Breast epithelium (tissue), 4 donors: ENCODE measurements around the gene MYADML2. TPM values are rescaled to one million over a fixed set of nuclear protein-coding genes. Genes with fewer than 3 reads are reported as not detected.
A peak's percentile ranks its signal among the peaks of the same experiment; 100 is the strongest.

ENCODE experiments used
- DNase-seq, 2 donors: peaks; one replicate each; pipeline ENCODE4 v3.0.0-alpha.2; 2019; ENCODE audit warnings: low spot score in 2 of 2
- H3K27ac ChIP-seq, 2 donors: fragments of 200-600 bp; sonication (generic) in 1 of 2; one replicate each; pipeline ENCODE4 v1.5.1; 2016 to 2019; ENCODE audit warnings: mild to moderate bottlenecking in 1 of 2
- H3K27me3 ChIP-seq, 2 donors: fragments of 200-600 bp; sonication (generic) in 1 of 2; one replicate each; pipeline versions ENCODE4 v1.5.1 to v1.6.0; 2017 to 2019; ENCODE audit warnings: control low read depth in 1 of 2, mild to moderate bottlenecking in 1 of 2
- H3K36me3 ChIP-seq: fragments of 200-600 bp; one replicate; pipeline ENCODE4 v1.5.1; 2019
- H3K4me1 ChIP-seq, 2 donors: fragments of 200-600 bp; sonication (generic); one replicate each; pipeline ENCODE4 v1.5.1; 2016 to 2019; ENCODE audit warnings: control low read depth in 1 of 2
- H3K4me3 ChIP-seq, 3 donors: fragments of 200-600 bp; sonication (generic); 1 replicate in 2 of 3; 2 replicates in 1 of 3; pipeline ENCODE4 v1.5.1; 2016 to 2019; ENCODE audit warnings: mild to moderate bottlenecking in 3 of 3, moderate library complexity in 2 of 3
- H3K9me3 ChIP-seq, 2 donors: fragments of 200-600 bp; sonication (generic) in 1 of 2; one replicate each; pipeline ENCODE4 v1.5.1; 2016 to 2019; ENCODE audit warnings: control low read depth in 1 of 2
- CTCF ChIP-seq, 3 donors: fragments of 450-650 bp; IDR thresholded peaks; one replicate each; pipeline ENCODE4 v1.5.1; 2016 to 2017; ENCODE audit warnings: antibody characterized with exemption in 3 of 3, mild to moderate bottlenecking in 3 of 3, moderate library complexity in 3 of 3
- POLR2A ChIP-seq: fragments of 450-650 bp; IDR thresholded peaks from one replicate; pipeline ENCODE4 v1.6.1; 2016; ENCODE audit warnings: antibody characterized with exemption, mild to moderate bottlenecking, moderate library complexity
- POLR2AphosphoS5 ChIP-seq, 3 donors: sonication (generic); formaldehyde crosslinking; IDR thresholded peaks; one replicate each; pipeline ENCODE4 v1.6.1; 2017; ENCODE audit warnings: antibody characterized with exemption in 3 of 3
- intact Hi-C: fragments of 100-400 bp; cut with DNase I; formaldehyde crosslinking; loops from one replicate; pipeline ENCODE4 v1.15.1; 2023; ENCODE audit warnings: low total_unique reads
- total RNA-seq, 3 donors: library from RNA; depleted of rRNA; stranded (reverse); fragments of >200 nt; gene quantifications; one replicate each; pipeline ENCODE4 v1.1.0, GENCODE V29; 2016

MYADML2 gene
- total RNA-seq, 3 donors from 2014 or later = not detected

GRCh38 chr17:81898885-81899284, 48.1 kb downstream of the MYADML2 start:
- Histone ChIP-seq H3K4me3 (no peak overlapping the region), H3K27me3 (no peaks in the 10 kb centered on the region), H3K36me3 (no peaks in the 10 kb centered on the region), H3K9me3 (no peaks in the 10 kb centered on the region), H3K4me1 (no peaks in the 10 kb centered on the region), H3K27ac (no peak overlapping the region)
- intact Hi-C loops = no loop called here
- DNase-seq = no peak
- TF ChIP-seq CTCF (IDR thresholded peaks at IDR 0.05) = no peak
- TF ChIP-seq POLR2A = no peak
- TF ChIP-seq POLR2AphosphoS5 (IDR thresholded peaks at IDR 0.05) = no peak

- Histone ChIP-seq H3K27ac (peak overlapping the region in 1 of 2 donors; percentile 27), H3K36me3 (no peaks in the 10 kb centered on the region), H3K27me3 (no peaks in the 10 kb centered on the region), H3K4me1 (no peaks in the 10 kb centered on the region), H3K4me3 (no peak overlapping the region), H3K9me3 (no peaks in the 10 kb centered on the region)
- TF ChIP-seq POLR2A (no peak), POLR2AphosphoS5 (IDR thresholded peaks at IDR 0.05) (no peak), CTCF (IDR thresholded peaks at IDR 0.05) (no peak)
- intact Hi-C loops = no loop called here
- DNase-seq = no peak
Measured at GRCh38 chr17:81898029-81898866, 48.8 kb downstream of the MYADML2 start.

- peaks cover 1 to 2% of the 10 kb centered on the region in 2 donors for H3K4me1 ChIP-seq
- no peak for DNase-seq
- intact Hi-C loops = no loop called here
- H3K27me3 ChIP-seq = no peaks in the 10 kb centered on the region
- no peak overlapping the region for H3K27ac ChIP-seq
- no peaks in the 10 kb centered on the region for H3K9me3 ChIP-seq
- H3K4me3 ChIP-seq = no peak overlapping the region
- H3K36me3 ChIP-seq = no peaks in the 10 kb centered on the region
- TF ChIP-seq POLR2A (no peak), CTCF (IDR thresholded peaks at IDR 0.05) (no peak), POLR2AphosphoS5 (IDR thresholded peaks at IDR 0.05) (no peak)
Measured at GRCh38 chr17:81895400-81895799, 51.6 kb downstream of the MYADML2 start.

- peak overlapping the region; percentile 88 to 98 (median 98) for H3K4me3 ChIP-seq
- H3K4me1 ChIP-seq = peaks cover 4 to 7% of the 10 kb centered on the region in 2 donors
- H3K27me3 ChIP-seq = no peaks in the 10 kb centered on the region
- no peak for DNase-seq
- peak overlapping the region; percentile 94 to 96 for H3K27ac ChIP-seq
- intact Hi-C loops = loop anchor here (5.0 kb wide), 2 partner anchors 116 to 569 kb away; no protein-coding TSS in a partner anchor
- no peaks in the 10 kb centered on the region for H3K36me3 ChIP-seq
- no peaks in the 10 kb centered on the region for H3K9me3 ChIP-seq
- no peak for TF ChIP-seq POLR2AphosphoS5 (IDR thresholded peaks at IDR 0.05)
- no peak for TF ChIP-seq CTCF (IDR thresholded peaks at IDR 0.05)
- TF ChIP-seq POLR2A = no peak
Measured at GRCh38 chr17:81891303-81891552, 55.8 kb downstream of the MYADML2 start.

GRCh38 chr17:81890447-81891302, 56.4 kb downstream of the MYADML2 start:
- intact Hi-C loops = loop anchor here (1.0 to 5.0 kb wide), 3 partner anchors 36 to 568 kb away; no protein-coding TSS in a partner anchor
- H3K27ac ChIP-seq = peak overlapping the region; percentile 94 to 96
- H3K4me1 ChIP-seq = peaks cover 4 to 7% of the 10 kb centered on the region in 2 donors
- no peak for DNase-seq
- no peaks in the 10 kb centered on the region for H3K27me3 ChIP-seq
- no peaks in the 10 kb centered on the region for H3K9me3 ChIP-seq
- H3K36me3 ChIP-seq = no peaks in the 10 kb centered on the region
- H3K4me3 ChIP-seq = peak overlapping the region; percentile 88 to 98 (median 98)
- no peak for TF ChIP-seq CTCF (IDR thresholded peaks at IDR 0.05)
- no peak for TF ChIP-seq POLR2A
- no peak for TF ChIP-seq POLR2AphosphoS5 (IDR thresholded peaks at IDR 0.05)
